Endothelial cell of hepatic sinusoid (primary cell): ENCODE measurements around the gene ASB13.
"Not testable (repeated sequence)": the region's sequence is repeated elsewhere in the genome, so short reads cannot be mapped to it uniquely, and the experiment has no call there.

Source experiments
- in situ Hi-C: cut with HindIII; loops from 2 replicates; pipeline ENCODE4 v1.10.0; 2017; ENCODE audit warnings: low sequenced_read_pairs

ASB13 gene

DNA sequence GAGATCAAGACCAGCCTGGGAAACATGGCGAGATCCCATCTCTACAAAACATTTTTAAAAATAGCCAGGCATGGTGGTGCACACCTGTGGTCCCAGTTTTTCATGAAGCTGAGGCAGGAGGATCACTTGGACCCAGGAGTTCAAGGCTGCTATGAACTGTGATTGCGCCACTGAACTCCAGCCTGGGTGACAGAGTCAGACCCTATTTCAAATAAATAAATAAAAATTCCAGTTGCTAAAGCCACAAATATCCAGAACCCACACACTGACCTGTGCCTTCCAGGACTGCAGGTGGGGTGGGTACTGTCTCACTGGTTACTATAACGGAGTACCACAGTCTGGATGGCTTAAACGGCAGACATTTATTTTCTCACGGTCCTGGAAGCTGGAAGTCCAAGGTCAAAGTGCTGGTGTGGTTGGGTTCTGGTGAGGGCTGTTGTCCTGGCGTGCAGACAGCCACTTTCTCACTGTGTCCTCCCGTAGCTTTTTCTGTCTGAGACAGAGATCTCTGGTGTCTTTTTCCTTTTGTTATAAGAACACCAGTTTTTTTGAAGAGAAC, 38.8 kb downstream of the ASB13 start:
- in situ Hi-C loops: no loop called here

DNA sequence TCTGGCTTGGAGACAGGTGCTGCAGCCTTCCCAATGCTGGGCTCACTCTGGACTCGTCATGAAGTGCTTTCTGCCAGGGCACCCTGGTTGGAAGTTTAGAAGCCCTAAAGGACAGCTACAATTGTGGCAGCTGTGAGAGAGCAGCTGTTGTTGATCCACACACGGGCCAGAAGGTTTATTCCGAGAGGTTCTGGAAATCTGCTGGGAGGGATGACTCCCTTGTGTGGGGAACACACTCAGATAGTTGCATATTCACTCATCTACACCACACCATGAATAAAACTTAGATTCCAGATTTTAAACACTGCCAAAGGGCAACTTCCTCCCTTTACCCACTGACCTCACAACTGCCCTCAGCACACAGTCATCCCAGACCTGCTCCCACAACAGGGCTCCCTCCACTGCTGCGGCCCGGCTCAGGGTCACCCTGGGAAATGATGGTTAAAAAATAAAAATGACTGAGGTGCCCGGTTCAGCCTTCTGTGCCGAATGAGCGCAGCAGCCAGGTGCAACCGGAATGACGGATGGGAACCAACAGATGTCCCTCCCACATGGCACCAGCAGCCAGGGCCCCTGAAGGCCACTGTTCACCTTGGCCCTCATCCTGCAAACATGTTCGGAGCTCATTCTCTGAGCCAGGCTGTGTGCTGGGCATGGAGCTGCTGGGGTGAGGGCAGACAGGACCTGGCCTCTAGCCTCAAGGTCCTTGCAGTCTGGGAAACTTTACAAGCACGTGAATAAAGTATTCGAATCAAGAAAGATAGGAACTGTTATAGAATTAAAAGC, 40.2 kb downstream of the ASB13 start:
- in situ Hi-C loops: no loop called here

- in situ Hi-C loops: no loop called here
Measured at GRCh38 chr10:5624701-5625100, 41.7 kb downstream of the ASB13 start.

- in situ Hi-C loops: no loop called here
Measured at GRCh38 chr10:5623081-5623748, 43.2 kb downstream of the ASB13 start.

DNA sequence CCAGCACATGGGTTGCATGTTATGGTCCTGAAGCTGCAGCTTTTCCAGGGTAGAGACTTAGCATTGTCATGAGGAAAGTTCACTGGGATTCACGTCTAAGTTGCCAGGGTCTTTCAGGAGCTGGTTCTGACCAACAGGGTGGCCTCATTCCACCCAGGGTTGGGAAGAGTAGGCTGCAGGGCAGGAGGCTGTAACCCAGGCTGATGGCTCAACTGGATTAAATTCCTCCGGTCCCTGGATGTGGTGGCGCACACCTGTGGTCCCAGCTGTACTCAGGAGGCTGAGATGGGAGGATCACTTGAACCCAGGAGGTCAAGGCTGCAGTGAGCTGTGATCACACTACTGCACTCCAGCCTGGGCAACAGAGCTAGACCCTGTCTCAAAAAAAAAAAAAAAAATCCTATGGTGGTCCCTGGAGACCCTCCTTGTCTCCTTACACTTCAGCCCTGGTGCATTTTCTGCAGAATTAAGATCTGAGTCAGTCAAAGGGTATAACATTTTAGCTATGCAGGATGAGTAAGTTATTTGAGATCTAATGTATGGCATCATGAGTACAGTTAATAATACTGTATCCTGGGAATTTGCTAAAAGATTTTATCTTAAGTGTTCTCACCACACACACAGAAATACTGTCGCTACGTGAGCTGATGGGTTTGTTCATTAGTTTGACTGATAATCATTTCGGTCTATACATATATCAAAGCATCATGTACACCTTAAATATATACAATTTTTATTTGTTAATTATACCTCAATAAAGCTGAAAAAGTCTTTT, 44.0 kb downstream of the ASB13 start:
- in situ Hi-C loops: no loop called here

DNA sequence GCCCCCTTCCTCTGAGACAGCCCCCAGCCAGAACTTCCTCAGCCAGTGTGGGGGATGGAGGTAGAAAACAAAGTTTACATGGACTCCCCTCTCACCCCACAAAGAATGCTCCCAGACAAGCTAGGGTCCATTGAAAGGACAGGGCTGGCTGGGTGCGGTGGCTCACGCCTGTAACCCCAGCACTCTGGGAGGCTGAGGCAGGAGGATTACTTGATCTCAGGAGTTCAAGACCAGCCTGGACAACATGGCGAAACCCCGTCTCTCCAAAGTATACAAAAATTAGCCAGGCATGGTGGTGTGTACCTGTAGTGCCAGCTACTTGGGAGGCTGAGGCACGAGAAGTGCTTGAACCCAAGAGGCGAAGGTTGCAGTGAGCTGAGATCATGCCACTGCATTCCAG, 45.0 kb downstream of the ASB13 start:
- in situ Hi-C loops: not testable (repeated sequence)

DNA sequence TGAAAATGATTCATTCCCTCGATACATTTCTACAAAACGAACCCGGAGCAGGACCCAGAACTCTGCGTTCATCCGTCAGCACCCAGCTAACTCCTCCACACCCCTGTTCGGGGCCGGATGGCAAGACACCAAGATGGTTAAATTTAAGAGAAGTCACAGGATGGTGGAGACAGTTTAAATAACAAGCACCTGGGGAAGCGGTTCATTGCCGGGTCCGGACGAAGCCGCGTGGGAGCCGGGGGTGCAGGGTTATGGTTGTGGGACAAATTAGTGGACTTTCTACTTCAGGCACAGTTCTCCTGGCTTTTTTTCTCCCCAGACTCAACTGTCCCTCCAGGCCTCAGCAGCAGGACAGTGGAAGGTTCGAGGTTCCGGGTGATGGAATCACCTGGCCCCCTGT, 45.4 kb downstream of the ASB13 start:
- in situ Hi-C loops: no loop called here

- in situ Hi-C loops: no loop called here
Measured at GRCh38 chr10:5620223-5620721, 46.1 kb downstream of the ASB13 start.

DNA sequence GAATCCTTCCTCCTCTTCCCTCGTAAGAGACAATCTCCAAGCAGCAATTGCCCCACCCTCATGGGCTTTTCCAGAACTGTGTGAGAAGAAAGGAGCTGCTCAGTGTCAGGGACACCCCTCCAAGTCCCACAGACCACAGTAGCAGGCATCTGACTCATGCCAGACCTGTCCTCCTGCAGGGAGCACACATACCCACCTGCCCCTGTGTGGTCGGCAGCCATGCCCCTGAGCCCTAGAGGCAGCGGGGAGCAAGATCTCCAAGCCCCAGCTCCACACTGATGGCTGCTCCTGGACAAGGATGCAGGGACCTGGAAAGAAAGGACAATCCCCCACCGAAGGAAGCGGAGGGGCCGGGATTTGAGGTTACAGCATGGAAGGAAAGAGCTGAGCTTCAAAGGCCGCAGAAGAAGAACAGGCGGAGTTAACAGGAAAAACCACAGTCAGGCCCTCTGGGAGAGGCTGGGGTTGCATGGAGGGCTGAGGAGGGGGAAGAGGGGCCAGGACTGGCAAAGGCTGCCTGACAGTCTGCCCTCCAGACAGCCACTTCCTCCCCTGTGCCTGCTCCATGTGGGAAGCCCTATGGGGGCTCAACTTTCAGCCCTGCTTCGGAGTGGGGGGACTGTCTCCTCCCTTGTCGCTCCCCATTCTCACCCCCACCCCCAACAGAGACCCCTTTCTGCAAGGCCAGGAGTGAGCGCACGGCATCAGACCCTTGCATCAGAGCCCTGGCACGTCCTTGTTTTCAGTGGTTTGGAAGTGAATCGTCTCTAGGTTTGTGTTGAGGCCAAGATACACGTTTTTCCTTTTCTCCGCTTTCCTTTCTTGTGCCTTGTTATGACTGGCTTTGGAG, 46.8 kb downstream of the ASB13 start:
- in situ Hi-C loops: loop anchor here (5.0 kb wide), 1 partner anchor 172 kb away; no protein-coding TSS in a partner anchor

DNA sequence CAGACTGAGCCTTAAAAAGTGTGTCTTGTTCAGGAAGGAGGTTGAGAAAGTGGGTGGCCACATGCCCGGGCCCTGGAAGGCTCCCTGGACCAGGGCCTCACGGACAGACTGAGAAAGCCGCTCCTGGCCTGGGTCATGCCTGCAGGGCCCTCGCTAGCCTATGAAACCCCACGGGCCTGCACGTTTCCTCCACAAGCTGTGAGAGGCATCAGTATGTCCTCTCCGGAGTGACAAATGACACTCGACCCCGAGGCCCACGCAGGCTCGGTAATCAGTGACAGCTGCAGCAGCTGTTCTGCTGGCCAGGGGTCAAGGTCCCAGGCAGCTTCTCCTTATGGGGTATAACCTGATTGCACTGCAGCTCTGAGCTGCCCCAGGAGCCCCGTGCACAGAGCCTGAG, 47.6 kb downstream of the ASB13 start:
- in situ Hi-C loops: loop anchor here (5.0 kb wide), 1 partner anchor 172 kb away; no protein-coding TSS in a partner anchor

GRCh38 chr10:5618042-5618441, 48.4 kb downstream of the ASB13 start:
- in situ Hi-C loops: loop anchor here (5.0 kb wide), 1 partner anchor 171 kb away; no protein-coding TSS in a partner anchor

- in situ Hi-C loops: loop anchor here (5.0 kb wide), 1 partner anchor 170 kb away; no protein-coding TSS in a partner anchor
Measured at GRCh38 chr10:5617521-5617920, 48.9 kb downstream of the ASB13 start.

GRCh38 chr10:5616836-5617235, 49.6 kb downstream of the ASB13 start:
- in situ Hi-C loops: loop anchor here (5.0 kb wide), 1 partner anchor 170 kb away; no protein-coding TSS in a partner anchor

- in situ Hi-C loops: loop anchor here (5.0 kb wide), 1 partner anchor 169 kb away; no protein-coding TSS in a partner anchor
Measured at GRCh38 chr10:5616046-5616445, 50.3 kb downstream of the ASB13 start.

GRCh38 chr10:5615316-5615715, 51.1 kb downstream of the ASB13 start:
- in situ Hi-C loops: loop anchor here (5.0 kb wide), 1 partner anchor 168 kb away; no protein-coding TSS in a partner anchor

GRCh38 chr10:5614155-5614721, 52.2 kb downstream of the ASB13 start:
- in situ Hi-C loops: no loop called here

DNA sequence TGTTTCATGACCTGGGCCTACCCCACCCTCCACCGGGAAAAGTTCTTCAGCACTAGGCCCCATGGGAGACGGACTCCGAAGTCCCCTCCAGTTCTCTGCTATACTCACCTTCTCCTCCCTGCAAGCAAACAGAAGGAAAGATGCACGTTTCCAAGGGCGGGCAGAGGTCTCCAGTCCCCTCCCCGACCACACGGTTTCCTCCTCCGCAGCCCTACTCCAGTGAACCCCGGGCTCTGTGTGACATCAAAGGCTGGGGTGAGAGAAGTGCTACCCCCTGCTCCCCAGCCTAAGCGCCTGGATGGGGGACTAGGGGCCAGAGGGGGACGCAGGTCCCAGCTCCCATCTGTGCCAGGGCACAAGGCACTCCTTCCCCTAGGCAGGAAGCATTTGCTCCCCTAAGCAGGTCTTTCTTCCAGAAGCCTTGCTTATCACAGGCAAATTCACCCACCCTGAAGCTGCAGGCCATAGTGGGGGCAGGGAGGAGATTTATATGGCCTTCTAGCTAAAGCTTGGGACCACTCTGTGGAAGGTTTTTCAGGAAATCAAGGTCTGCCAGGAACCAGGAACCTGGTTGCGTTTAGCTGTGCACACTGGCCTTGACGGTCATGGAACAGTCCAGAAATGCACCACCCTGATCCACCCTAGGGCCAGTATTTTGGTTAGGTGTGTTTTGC, 52.8 kb downstream of the ASB13 start:
- in situ Hi-C loops: no loop called here

- in situ Hi-C loops: no loop called here
Measured at GRCh38 chr10:5611899-5612680, 54.3 kb downstream of the ASB13 start.
